GM12865 (cell line): ENCODE data around the gene TMEM240.

Experiments
- DNase-seq: peaks from one replicate; pipeline ENCODE4 v3.0.0; 2010; ENCODE audit warnings: low read depth
- H3K4me3 ChIP-seq: 2 replicates; pipeline ENCODE4 v1.5.1; 2011; ENCODE audit warnings: mild to moderate bottlenecking, low read depth, low read length, control low read depth
- CTCF ChIP-seq: IDR thresholded peaks from 2 replicates; pipeline ENCODE4 v1.5.1; 2011; ENCODE audit warnings: low read length, control low read depth, low read depth, inconsistent platforms; ENCODE audit not compliant: insufficient read depth; ENCODE audit errors: missing control alignments

TMEM240 gene

GRCh38 chr1:1574721-1575537 is 34.5 kb upstream of the TMEM240 start, which contains the start of gene SSU72:
TSS of gene SSU72 (minus strand) at chr1:1574863. CDS start at chr1:1574557, 306 bp downstream.
- peak; percentile 96 for DNase-seq

GRCh38 chr1:1573843-1574720 is 33.7 kb upstream of the TMEM240 start:
- peak overlapping the region; percentile 83 for H3K4me3 ChIP-seq
- peak; percentile 77 for DNase-seq
- no peak for TF ChIP-seq CTCF

More at GRCh38 chr1:1574721-1575537, 34.5 kb upstream of the TMEM240 start, which contains the start of gene SSU72:
- H3K4me3 ChIP-seq: peak within 1 kb of the TSS; percentile 83
- no peak for TF ChIP-seq CTCF

GRCh38 chr1:1569341-1569740 is 28.9 kb upstream of the TMEM240 start:
- DNase-seq: no peak
- H3K4me3 ChIP-seq: no peak overlapping the region
- no peak for TF ChIP-seq CTCF

- H3K4me3 ChIP-seq: no peak overlapping the region
- DNase-seq: no peak
- no peak for TF ChIP-seq CTCF
These were observed 27.5 kb upstream of the TMEM240 start for GRCh38 chr1:1567891-1568291.

- no peak for DNase-seq
- no peak for TF ChIP-seq CTCF
- no peak overlapping the region for H3K4me3 ChIP-seq
These were observed 26.9 kb upstream of the TMEM240 start for GRCh38 chr1:1567152-1567875.

GRCh38 chr1:1565340-1565739 is 24.9 kb upstream of the TMEM240 start:
- TF ChIP-seq CTCF: no peak

More at GRCh38 chr1:1565340-1565739, 24.9 kb upstream of the TMEM240 start:
- no peak for DNase-seq
- H3K4me3 ChIP-seq: no peak overlapping the region
